Motor neuron (in vitro differentiated cells): Measurements from ENCODE around the gene ZNF207. TPM values are rescaled to one million over a fixed set of nuclear protein-coding genes. Genes with fewer than 3 reads are reported as not detected.
"Not testable (repeated sequence)": the region's sequence is repeated elsewhere in the genome, so short reads cannot be mapped to it uniquely, and the experiment has no call there.

Experiments used
- ATAC-seq, 8 experiments: fragments of 200-7000 bp; cut with Tn5 transposase; replicated peaks in 6 of 8; 2 replicates each; pipeline ENCODE4 v1.8.0; 2021; ENCODE audit warnings: mild to moderate bottlenecking in 8 of 8, moderate library complexity in 8 of 8
- H3K27ac ChIP-seq, 2 donors: fragments of 250-450 bp; sonication (Bioruptor Pico); 2 replicates each; pipeline ENCODE4 v1.9.0; 2021; ENCODE audit warnings: antibody characterized with exemption in 2 of 2, mild to moderate bottlenecking in 2 of 2, moderate library complexity in 1 of 2
- H3K4me1 ChIP-seq, 2 donors: fragments of 250-450 bp; sonication (Bioruptor Pico); replicated peaks in 1 of 2; 2 replicates each; pipeline ENCODE4 v1.6.1; 2021; ENCODE audit warnings: antibody characterized with exemption in 2 of 2, mild to moderate bottlenecking in 2 of 2, moderate library complexity in 1 of 2
- H3K4me3 ChIP-seq, 5 donors: fragments of 250-450 bp; sonication (Bioruptor Pico); 2 replicates each; pipeline ENCODE4 v1.9.0; 2021; ENCODE audit warnings: antibody characterized with exemption in 5 of 5, mild to moderate bottlenecking in 5 of 5, moderate library complexity in 4 of 5
- WGBS, 10 experiments: fragments of 450-650 bp; shearing (Covaris generic); methylation state at CpG; one replicate each; pipeline ENCODE4 v1.0.0; 2022; 5-methylcytosine and 5-hydroxymethylcytosine counted together
- in situ Hi-C, 9 experiments: fragments of 400-800 bp; cut with MboI; loops; one replicate each; pipeline ENCODE4 v1.15.0; 2021; ENCODE audit warnings: low sequenced_read_pairs in 9 of 9, low pct_unique_long_range_greater_than_20kb in 2 of 9; ENCODE audit not compliant: unreplicated experiment in 9 of 9
- total RNA-seq, 8 experiments: library from RNA; unstranded; fragments of 300-600 nt; gene quantifications; 2 replicates each; pipeline versions ENCODE4 v1.2.3 to v1.2.4, GENCODE V29; 2022

The ZNF207 gene
- total RNA-seq, 8 experiments from 2014 or later: 83.6 to 304 (median 143) TPM

- Histone ChIP-seq H3K4me3 (peak within 1 kb of the TSS; percentile 49 to 85 (median 57)), H3K27ac (peak within 1 kb of the TSS; percentile 71 to 86), H3K4me1 (peaks cover 7 to 13% of the 10 kb centered on the region in 2 donors)
- peak; percentile 97 to 98 (median 98) for ATAC-seq
- 0 to 100% (median 24%) methylated on average over 1 to 14 of the region's 47 CpGs for WGBS, 10 experiments
- in situ Hi-C loops: loop anchor here in 1 of 9 experiments (25.0 kb wide), 1 partner anchor 105 kb away; no protein-coding TSS in a partner anchor
These were observed 7.9 kb upstream of the ZNF207 start, which contains the start of gene C17orf75 for GRCh38 chr17:32341857-32342602. Gene C17orf75 (minus strand): TSS chr17:32342173. CDS start chr17:32342139, 34 bp downstream.

- 53 to 90% (median 79%) methylated on average over 2 to 14 of the region's 14 CpGs for WGBS, 10 experiments
- peak overlapping the region; percentile 49 to 85 (median 57) for H3K4me3 ChIP-seq
- H3K4me1 ChIP-seq: peaks cover 7 to 13% of the 10 kb centered on the region in 2 donors
- ATAC-seq: no peak
- in situ Hi-C loops: loop anchor here in 1 of 9 experiments (25.0 kb wide), 1 partner anchor 105 kb away; no protein-coding TSS in a partner anchor
- H3K27ac ChIP-seq: peak overlapping the region in 1 of 2 donors; percentile 71
These were observed 7.2 kb upstream of the ZNF207 start for GRCh38 chr17:32342603-32343325.

GRCh38 chr17:32345951-32346600, 3.9 kb upstream of the ZNF207 start:
- in situ Hi-C loops: loop anchor here in 1 of 9 experiments (25.0 kb wide), 1 partner anchor 109 kb away; no protein-coding TSS in a partner anchor
- WGBS, 10 experiments: 78 to 100% (median 99%) methylated on average over 1 to 11 of the region's 11 CpGs; no CpG with 5 or more reads in 2 of the 10 experiments
- no peak overlapping the region for H3K4me3 ChIP-seq
- H3K4me1 ChIP-seq: peaks cover 13 to 17% of the 10 kb centered on the region in 2 donors
- ATAC-seq: no peak
- H3K27ac ChIP-seq: no peak overlapping the region

- Histone ChIP-seq H3K4me1 (peaks cover 16 to 17% of the 10 kb centered on the region in 2 donors), H3K27ac (no peak overlapping the region), H3K4me3 (no peak overlapping the region)
- in situ Hi-C loops: loop anchor here in 1 of 9 experiments (25.0 kb wide), 1 partner anchor 111 kb away; no protein-coding TSS in a partner anchor
- no peak for ATAC-seq
- WGBS, 10 experiments: 83 to 100% (median 100%) methylated on average over 1 to 2 of the region's 2 CpGs; no CpG with 5 or more reads in 3 of the 10 experiments
These were observed 1.5 kb upstream of the ZNF207 start for GRCh38 chr17:32348483-32348800.

GRCh38 chr17:32349503-32349853, 479 bp upstream of the ZNF207 start:
- Histone ChIP-seq H3K4me3 (peak overlapping the region; percentile 68 to 91 (median 74)), H3K27ac (peak overlapping the region; percentile 98 to 99), H3K4me1 (peaks cover 18 to 21% of the 10 kb centered on the region in 2 donors)
- ATAC-seq: peak in 7 of 8 experiments; percentile 11 to 38 (median 26)
- 0 to 53% (median 27%) methylated on average over 1 to 10 of the region's 15 CpGs; no CpG with 5 or more reads in 1 of the 10 experiments for WGBS, 10 experiments
- in situ Hi-C loops: loop anchor here in 1 of 9 experiments (25.0 kb wide), 1 partner anchor 112 kb away; no protein-coding TSS in a partner anchor

- peak overlapping the region; percentile 68 to 91 (median 74) for H3K4me3 ChIP-seq
- peaks cover 22 to 27% of the 10 kb centered on the region in 2 donors for H3K4me1 ChIP-seq
- 0 to 3% (median 0%) methylated on average over 6 to 20 of the region's 20 CpGs for WGBS, 10 experiments
- ATAC-seq: peak in 6 of 8 experiments; percentile 9 to 44 (median 22)
- H3K27ac ChIP-seq: peak overlapping the region; percentile 98 to 99
- in situ Hi-C loops: no loop called here
These were observed 885 bp downstream of the ZNF207 start for GRCh38 chr17:32350666-32351418.

GRCh38 chr17:32352734-32353133, 2.8 kb downstream of the ZNF207 start:
- in situ Hi-C loops, H3K27ac ChIP-seq, ATAC-seq: not testable (repeated sequence)
- Histone ChIP-seq H3K4me1 (peaks cover 22 to 27% of the 10 kb centered on the region in 2 donors), H3K4me3 (peak overlapping the region in 4 of 5 donors; percentile 68 to 91 (median 74))
- 67 to 100% (median 95%) methylated on average over 1 to 8 of the region's 9 CpGs; no CpG with 5 or more reads in 5 of the 10 experiments for WGBS, 10 experiments

- in situ Hi-C loops: no loop called here
- peaks cover 18 to 21% of the 10 kb centered on the region in 2 donors for H3K4me1 ChIP-seq
- WGBS, 10 experiments: 60 to 95% (median 83%) methylated on average over 2 to 6 of the region's 6 CpGs; no CpG with 5 or more reads in 1 of the 10 experiments
- H3K4me3 ChIP-seq: no peak overlapping the region
- H3K27ac ChIP-seq: no peak overlapping the region
- ATAC-seq: no peak
These were observed 5.9 kb downstream of the ZNF207 start for GRCh38 chr17:32355649-32356377.

GRCh38 chr17:32356378-32356743, 6.4 kb downstream of the ZNF207 start:
- peaks cover 18 to 21% of the 10 kb centered on the region in 2 donors for H3K4me1 ChIP-seq
- ATAC-seq: no peak
- no peak overlapping the region for H3K27ac ChIP-seq
- H3K4me3 ChIP-seq: no peak overlapping the region
- 70 to 100% (median 96%) methylated on average over 1 to 3 of the region's 3 CpGs; no CpG with 5 or more reads in 1 of the 10 experiments for WGBS, 10 experiments
- in situ Hi-C loops: no loop called here

GRCh38 chr17:32356750-32357149, 6.8 kb downstream of the ZNF207 start:
- 17 to 100% (median 100%) methylated on average over 1 to 3 of the region's 5 CpGs; no CpG with 5 or more reads in 1 of the 10 experiments for WGBS, 10 experiments
- Histone ChIP-seq H3K4me1 (peaks cover 18 to 21% of the 10 kb centered on the region in 2 donors), H3K27ac (no peak overlapping the region), H3K4me3 (no peak overlapping the region)
- peak in 3 of 8 experiments; percentile 37 to 46 (median 37) for ATAC-seq
- in situ Hi-C loops: no loop called here

GRCh38 chr17:32357615-32358014, 7.7 kb downstream of the ZNF207 start:
- no peak overlapping the region for H3K27ac ChIP-seq
- H3K4me3 ChIP-seq: no peak overlapping the region
- 85 to 100% (median 87%) methylated on average over 1 to 6 of the region's 8 CpGs; no CpG with 5 or more reads in 7 of the 10 experiments for WGBS, 10 experiments
- H3K4me1 ChIP-seq: peaks cover 12 to 13% of the 10 kb centered on the region in 2 donors
- in situ Hi-C loops: no loop called here
- peak in 4 of 8 experiments; percentile 6 to 55 (median 46) for ATAC-seq
